ENCODE results near the gene QKI.

QKI gene

GRCh38 chr6:163620670-163621330, 206.3 kb downstream of the QKI start:
- no peak overlapping the region for H3K4me3 ChIP-seq (ENCODE audit: insufficient read depth, low read depth, low read length, poor library complexity, severe bottlenecking)
- no peak overlapping the region for H3K27ac ChIP-seq (ENCODE audit: insufficient read depth, low read length, poor library complexity, severe bottlenecking)
- no peaks in the 10 kb centered on the region for H3K36me3 ChIP-seq (ENCODE audit: control insufficient read depth, insufficient read depth, low read length)
- no peaks in the 10 kb centered on the region for H3K4me1 ChIP-seq (ENCODE audit: control insufficient read depth, insufficient read depth, low read length, poor library complexity, severe bottlenecking)
- no peak for DNase-seq
- H3K27me3 ChIP-seq (replicated peaks; ENCODE audit: control insufficient read depth, insufficient read depth, low read length, poor library complexity, severe bottlenecking): no peaks in the 10 kb centered on the region
- no peaks in the 10 kb centered on the region for H3K9me3 ChIP-seq (ENCODE audit: control insufficient read depth, low read length)

- Histone ChIP-seq H3K27me3 (replicated peaks; ENCODE audit: control insufficient read depth, insufficient read depth, low read length, poor library complexity, severe bottlenecking) (no peaks in the 10 kb centered on the region), H3K4me1 (ENCODE audit: control insufficient read depth, insufficient read depth, low read length, poor library complexity, severe bottlenecking) (no peaks in the 10 kb centered on the region), H3K4me3 (ENCODE audit: insufficient read depth, low read depth, low read length, poor library complexity, severe bottlenecking) (no peak overlapping the region), H3K9me3 (ENCODE audit: control insufficient read depth, low read length) (no peaks in the 10 kb centered on the region), H3K27ac (ENCODE audit: insufficient read depth, low read length, poor library complexity, severe bottlenecking) (no peak overlapping the region), H3K36me3 (ENCODE audit: control insufficient read depth, insufficient read depth, low read length) (no peaks in the 10 kb centered on the region)
- DNase-seq: no peak
These were observed 210.7 kb downstream of the QKI start for GRCh38 chr6:163625265-163625664.

- Histone ChIP-seq H3K9me3 (ENCODE audit: control insufficient read depth, low read length) (no peaks in the 10 kb centered on the region), H3K27me3 (replicated peaks; ENCODE audit: control insufficient read depth, insufficient read depth, low read length, poor library complexity, severe bottlenecking) (no peaks in the 10 kb centered on the region), H3K4me1 (ENCODE audit: control insufficient read depth, insufficient read depth, low read length, poor library complexity, severe bottlenecking) (no peaks in the 10 kb centered on the region), H3K27ac (ENCODE audit: insufficient read depth, low read length, poor library complexity, severe bottlenecking) (no peak overlapping the region), H3K36me3 (ENCODE audit: control insufficient read depth, insufficient read depth, low read length) (no peaks in the 10 kb centered on the region), H3K4me3 (ENCODE audit: insufficient read depth, low read depth, low read length, poor library complexity, severe bottlenecking) (no peak overlapping the region)
- no peak for DNase-seq
These were observed 211.8 kb downstream of the QKI start for GRCh38 chr6:163626073-163626867.

GRCh38 chr6:163627274-163628062, 212.9 kb downstream of the QKI start:
- no peak overlapping the region for H3K4me3 ChIP-seq (ENCODE audit: insufficient read depth, low read depth, low read length, poor library complexity, severe bottlenecking)
- DNase-seq: no peak

More at GRCh38 chr6:163627274-163628062, 212.9 kb downstream of the QKI start:
- no peak overlapping the region for H3K27ac ChIP-seq (ENCODE audit: insufficient read depth, low read length, poor library complexity, severe bottlenecking)
- H3K27me3 ChIP-seq (replicated peaks; ENCODE audit: control insufficient read depth, insufficient read depth, low read length, poor library complexity, severe bottlenecking): no peaks in the 10 kb centered on the region
- no peaks in the 10 kb centered on the region for H3K4me1 ChIP-seq (ENCODE audit: control insufficient read depth, insufficient read depth, low read length, poor library complexity, severe bottlenecking)
- H3K36me3 ChIP-seq (ENCODE audit: control insufficient read depth, insufficient read depth, low read length): no peaks in the 10 kb centered on the region
- H3K9me3 ChIP-seq (ENCODE audit: control insufficient read depth, low read length): no peaks in the 10 kb centered on the region
